ENCODE measurements around the gene KRTAP24-1.

Gene KRTAP24-1

GRCh38 chr21:30234050-30234449 is 48.7 kb downstream of the KRTAP24-1 start:
- Histone ChIP-seq H3K4me3 (ENCODE audit: low read depth in 1 of 2, low read length in 2 of 2) (no peak overlapping the region), H3K27ac (ENCODE audit: low read length) (no peak overlapping the region), H3K27me3 (ENCODE audit: low read depth, low read length) (no peaks in the 10 kb centered on the region)

GRCh38 chr21:30233228-30234020 is 49.3 kb downstream of the KRTAP24-1 start:
- no peaks in the 10 kb centered on the region for H3K9me3 ChIP-seq (ENCODE audit: control insufficient read depth in 1 of 2, low read length in 2 of 2)
- no peaks in the 10 kb centered on the region for H3K27me3 ChIP-seq (ENCODE audit: low read depth, low read length)
- H3K27ac ChIP-seq (ENCODE audit: low read length) = no peak overlapping the region
- peaks cover 0 to under 1% of the 10 kb centered on the region in 2 donors for H3K4me1 ChIP-seq (ENCODE audit: control insufficient read depth in 1 of 2, insufficient read depth in 2 of 2, low read length in 2 of 2)
- H3K4me3 ChIP-seq (ENCODE audit: low read depth in 1 of 2, low read length in 2 of 2) = no peak overlapping the region
- no peaks in the 10 kb centered on the region for H3K36me3 ChIP-seq (ENCODE audit: control insufficient read depth in 1 of 2, insufficient read depth in 2 of 2, low read length in 2 of 2)

More at GRCh38 chr21:30234050-30234449, 48.7 kb downstream of the KRTAP24-1 start:
- no peaks in the 10 kb centered on the region for H3K9me3 ChIP-seq (ENCODE audit: control insufficient read depth in 1 of 2, low read length in 2 of 2)
- no peaks in the 10 kb centered on the region for H3K36me3 ChIP-seq (ENCODE audit: control insufficient read depth in 1 of 2, insufficient read depth in 2 of 2, low read length in 2 of 2)
- H3K4me1 ChIP-seq (ENCODE audit: control insufficient read depth in 1 of 2, insufficient read depth in 2 of 2, low read length in 2 of 2) = no peaks in the 10 kb centered on the region

GRCh38 chr21:30232011-30232410 is 50.7 kb downstream of the KRTAP24-1 start:
- Histone ChIP-seq H3K36me3 (ENCODE audit: control insufficient read depth in 1 of 2, insufficient read depth in 2 of 2, low read length in 2 of 2) (no peaks in the 10 kb centered on the region), H3K4me1 (ENCODE audit: control insufficient read depth in 1 of 2, insufficient read depth in 2 of 2, low read length in 2 of 2) (peaks cover 0 to 7% of the 10 kb centered on the region in 2 donors), H3K9me3 (ENCODE audit: control insufficient read depth in 1 of 2, low read length in 2 of 2) (no peaks in the 10 kb centered on the region), H3K4me3 (ENCODE audit: low read depth in 1 of 2, low read length in 2 of 2) (no peak overlapping the region), H3K27me3 (ENCODE audit: low read depth, low read length) (no peaks in the 10 kb centered on the region), H3K27ac (ENCODE audit: low read length) (no peak overlapping the region)

Data from muscle layer of duodenum (tissue), 2 donors.